PC-9 (cell line): ENCODE data around the gene SCAMP2.

Source experiments
- EZH2 ChIP-seq: fragments of 200-600 bp; sonication (generic); IDR thresholded peaks from 2 replicates; pipeline ENCODE4 v1.8.0; 2017; ENCODE audit warnings: antibody characterized with exemption, low read depth
- TF ChIP-seq, protein P1 (sequence below): fragments of 200-600 bp; sonication (generic); conservative IDR thresholded peaks from 2 replicates; pipeline ENCODE4 v1.6.1; 2017; ENCODE audit warnings: mixed run types, antibody characterized with exemption, mild to moderate bottlenecking, moderate library complexity

DNA sequence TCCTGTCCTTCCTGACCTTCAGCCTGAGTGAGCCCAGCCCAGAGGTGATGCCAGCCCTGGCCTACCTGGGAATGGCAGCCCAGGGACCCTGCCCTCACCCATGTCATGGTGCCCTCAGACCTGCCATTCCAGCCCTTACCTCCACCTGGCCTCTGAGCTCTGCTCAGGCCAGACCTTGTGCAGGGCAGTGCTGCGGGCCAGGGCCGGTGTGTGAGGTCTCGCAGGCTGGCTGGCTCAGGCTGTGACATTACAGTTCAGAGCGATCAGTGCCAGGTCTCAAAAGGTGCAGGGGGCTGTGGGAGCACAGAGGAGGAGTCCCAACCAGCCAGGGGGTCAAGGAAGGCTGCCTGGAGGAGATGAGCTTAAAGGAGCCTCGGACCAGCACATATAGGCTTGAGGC lies 53.1 kb downstream of the SCAMP2 start:
- TF ChIP-seq, protein P1, sequence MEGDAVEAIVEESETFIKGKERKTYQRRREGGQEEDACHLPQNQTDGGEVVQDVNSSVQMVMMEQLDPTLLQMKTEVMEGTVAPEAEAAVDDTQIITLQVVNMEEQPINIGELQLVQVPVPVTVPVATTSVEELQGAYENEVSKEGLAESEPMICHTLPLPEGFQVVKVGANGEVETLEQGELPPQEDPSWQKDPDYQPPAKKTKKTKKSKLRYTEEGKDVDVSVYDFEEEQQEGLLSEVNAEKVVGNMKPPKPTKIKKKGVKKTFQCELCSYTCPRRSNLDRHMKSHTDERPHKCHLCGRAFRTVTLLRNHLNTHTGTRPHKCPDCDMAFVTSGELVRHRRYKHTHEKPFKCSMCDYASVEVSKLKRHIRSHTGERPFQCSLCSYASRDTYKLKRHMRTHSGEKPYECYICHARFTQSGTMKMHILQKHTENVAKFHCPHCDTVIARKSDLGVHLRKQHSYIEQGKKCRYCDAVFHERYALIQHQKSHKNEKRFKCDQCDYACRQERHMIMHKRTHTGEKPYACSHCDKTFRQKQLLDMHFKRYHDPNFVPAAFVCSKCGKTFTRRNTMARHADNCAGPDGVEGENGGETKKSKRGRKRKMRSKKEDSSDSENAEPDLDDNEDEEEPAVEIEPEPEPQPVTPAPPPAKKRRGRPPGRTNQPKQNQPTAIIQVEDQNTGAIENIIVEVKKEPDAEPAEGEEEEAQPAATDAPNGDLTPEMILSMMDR, result no peak
- TF ChIP-seq EZH2, result no peak
